Measurements from ENCODE around the gene COL4A4.

DNA sequence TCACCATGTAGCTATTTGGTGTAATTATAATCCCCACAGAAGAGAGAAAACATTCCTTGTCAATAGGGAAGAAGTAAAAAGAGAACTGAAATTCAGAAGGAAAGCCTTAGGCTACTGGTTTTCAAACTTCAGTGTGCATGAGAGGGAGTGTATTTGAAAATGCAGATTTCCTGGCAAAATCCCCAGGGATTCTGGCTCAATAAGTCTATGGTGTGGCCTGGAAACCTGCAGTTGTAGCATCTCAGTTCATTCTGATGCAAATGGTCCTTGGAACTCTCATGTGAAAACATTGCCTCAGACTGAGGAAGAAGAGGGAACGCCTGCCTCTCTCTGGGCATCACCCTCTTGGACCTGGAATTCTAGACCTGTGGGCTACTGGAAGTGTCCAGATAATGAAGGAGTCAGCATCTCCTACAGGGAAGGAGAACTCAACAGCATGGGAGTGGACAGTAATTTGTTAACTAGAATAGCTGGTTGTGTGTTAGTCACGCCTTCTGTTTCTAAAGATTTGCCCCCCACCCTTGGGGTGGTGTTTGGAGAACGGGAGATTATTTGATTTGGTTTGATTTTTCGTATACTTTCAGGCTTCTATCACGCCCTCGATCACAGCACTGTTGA lies 21.7 kb upstream of the COL4A4 start:
- TF ChIP-seq FOXK1 (CRISPR knock-in tag; IDR thresholded peaks at IDR 0.05) = no peak
- TF ChIP-seq, protein P1, sequence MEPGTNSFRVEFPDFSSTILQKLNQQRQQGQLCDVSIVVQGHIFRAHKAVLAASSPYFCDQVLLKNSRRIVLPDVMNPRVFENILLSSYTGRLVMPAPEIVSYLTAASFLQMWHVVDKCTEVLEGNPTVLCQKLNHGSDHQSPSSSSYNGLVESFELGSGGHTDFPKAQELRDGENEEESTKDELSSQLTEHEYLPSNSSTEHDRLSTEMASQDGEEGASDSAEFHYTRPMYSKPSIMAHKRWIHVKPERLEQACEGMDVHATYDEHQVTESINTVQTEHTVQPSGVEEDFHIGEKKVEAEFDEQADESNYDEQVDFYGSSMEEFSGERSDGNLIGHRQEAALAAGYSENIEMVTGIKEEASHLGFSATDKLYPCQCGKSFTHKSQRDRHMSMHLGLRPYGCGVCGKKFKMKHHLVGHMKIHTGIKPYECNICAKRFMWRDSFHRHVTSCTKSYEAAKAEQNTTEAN (CRISPR knock-in tag; IDR thresholded peaks at IDR 0.05) = no peak
- TF ChIP-seq, protein P2, sequence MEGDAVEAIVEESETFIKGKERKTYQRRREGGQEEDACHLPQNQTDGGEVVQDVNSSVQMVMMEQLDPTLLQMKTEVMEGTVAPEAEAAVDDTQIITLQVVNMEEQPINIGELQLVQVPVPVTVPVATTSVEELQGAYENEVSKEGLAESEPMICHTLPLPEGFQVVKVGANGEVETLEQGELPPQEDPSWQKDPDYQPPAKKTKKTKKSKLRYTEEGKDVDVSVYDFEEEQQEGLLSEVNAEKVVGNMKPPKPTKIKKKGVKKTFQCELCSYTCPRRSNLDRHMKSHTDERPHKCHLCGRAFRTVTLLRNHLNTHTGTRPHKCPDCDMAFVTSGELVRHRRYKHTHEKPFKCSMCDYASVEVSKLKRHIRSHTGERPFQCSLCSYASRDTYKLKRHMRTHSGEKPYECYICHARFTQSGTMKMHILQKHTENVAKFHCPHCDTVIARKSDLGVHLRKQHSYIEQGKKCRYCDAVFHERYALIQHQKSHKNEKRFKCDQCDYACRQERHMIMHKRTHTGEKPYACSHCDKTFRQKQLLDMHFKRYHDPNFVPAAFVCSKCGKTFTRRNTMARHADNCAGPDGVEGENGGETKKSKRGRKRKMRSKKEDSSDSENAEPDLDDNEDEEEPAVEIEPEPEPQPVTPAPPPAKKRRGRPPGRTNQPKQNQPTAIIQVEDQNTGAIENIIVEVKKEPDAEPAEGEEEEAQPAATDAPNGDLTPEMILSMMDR (IDR thresholded peaks at IDR 0.05) = no peak
- no peak for TF ChIP-seq ZBTB21 (CRISPR knock-in tag; IDR thresholded peaks at IDR 0.05; ENCODE audit: borderline replicate concordance)
- no peak for TF ChIP-seq JUN (CRISPR knock-in tag; IDR thresholded peaks at IDR 0.05)
- TF ChIP-seq, protein P3, sequence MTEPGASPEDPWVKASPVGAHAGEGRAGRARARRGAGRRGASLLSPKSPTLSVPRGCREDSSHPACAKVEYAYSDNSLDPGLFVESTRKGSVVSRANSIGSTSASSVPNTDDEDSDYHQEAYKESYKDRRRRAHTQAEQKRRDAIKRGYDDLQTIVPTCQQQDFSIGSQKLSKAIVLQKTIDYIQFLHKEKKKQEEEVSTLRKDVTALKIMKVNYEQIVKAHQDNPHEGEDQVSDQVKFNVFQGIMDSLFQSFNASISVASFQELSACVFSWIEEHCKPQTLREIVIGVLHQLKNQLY (CRISPR knock-in tag; IDR thresholded peaks at IDR 0.05) = no peak

All from WTC11 (cell line).